HepG2 (cell line): Measurements from ENCODE around the gene GABRB3. TPM values are rescaled to one million over a fixed set of nuclear protein-coding genes. Genes with fewer than 3 reads are reported as not detected.

Source experiments
- ATAC-seq: fragments of 200-7000 bp; cut with Tn5 transposase; 3 replicates; pipeline ENCODE4 v1.9.1; 2020; ENCODE audit warnings: mild to moderate bottlenecking, moderate library complexity
- BruUV-seq: library from RNA; stranded (reverse); fragments of 400-500 nt; replicated peaks from 2 replicates; lab custom pipeline; 2021; lab: Mats Ljungman, UMichigan
- CTCF ChIA-PET: fragments of 300-600 bp; formaldehyde crosslinking; extraction: SDS; loops from one replicate; lab custom pipeline; 2021; ENCODE audit warnings: low total read pairs, inconsistent platforms, low intra/inter-chr PET ratio; lab: Yijun Ruan, JAX
- POLR2A ChIA-PET: fragments of 350-600 bp; sonication (Branson Sonifier 250); formaldehyde crosslinking; loops from one replicate; lab custom pipeline; 2020; ENCODE audit warnings: antibody characterized with exemption, inconsistent platforms; lab: Yijun Ruan, JAX
- DNase-seq: peaks from one replicate; pipeline ENCODE4 v3.0.0-alpha.2; 2015; ENCODE audit warnings: low spot score
- FAIRE-seq: peaks from 3 replicates; lab custom pipeline; 2011; peaks lifted over from hg19 to GRCh38; lab: Jason Lieb, UNC
- H2AFZ ChIP-seq: one replicate; pipeline ENCODE4 v1.6.1; 2011; ENCODE audit warnings: low read length, inconsistent platforms
- H3K27ac ChIP-seq: fragments of 300-600 bp; 3 replicates; pipeline ENCODE4 v1.8.0; 2011; ENCODE audit warnings: mixed run types, mild to moderate bottlenecking, mixed read lengths, low read length, inconsistent platforms; ENCODE audit not compliant: insufficient read depth; ENCODE audit errors: extremely low read length
- H3K27me3 ChIP-seq, 2 experiments: fragments of 200-600 bp in 1 of 2; 2 replicates in 1 of 2; 3 replicates in 1 of 2; pipeline versions ENCODE4 v1.6.0 to v1.8.0; 2011; ENCODE audit warnings: low read length in 2 of 2, mild to moderate bottlenecking in 2 of 2, moderate library complexity in 2 of 2, inconsistent platforms in 1 of 2; ENCODE audit not compliant: insufficient read depth in 2 of 2, control insufficient read depth in 1 of 2
- H3K36me3 ChIP-seq, 2 experiments: fragments of 200-600 bp in 1 of 2; replicated peaks in 1 of 2; 2 replicates in 1 of 2; 3 replicates in 1 of 2; pipeline versions ENCODE4 v1.5.1 to v1.8.0; 2011; ENCODE audit warnings: low read length in 2 of 2, inconsistent platforms in 1 of 2; ENCODE audit not compliant: insufficient read depth in 2 of 2, control insufficient read depth in 1 of 2
- H3K4me1 ChIP-seq: 2 replicates; pipeline ENCODE4 v1.5.1; 2012; ENCODE audit warnings: low read length, inconsistent platforms; ENCODE audit not compliant: insufficient read depth
- H3K4me2 ChIP-seq: 2 replicates; pipeline ENCODE4 v1.6.0; 2011; ENCODE audit warnings: low read depth, low read length, inconsistent platforms
- H3K4me3 ChIP-seq, 3 experiments: fragments of 200-600 bp in 1 of 3; sonication (generic), shearing (Covaris generic) in 1 of 3; replicated peaks in 1 of 3; 2 replicates each; pipeline ENCODE4 v1.5.1; 2011 to 2016; ENCODE audit warnings: low read length in 3 of 3, inconsistent platforms in 2 of 3, low read depth in 2 of 3, mild to moderate bottlenecking in 2 of 3, control low read depth in 1 of 3, mixed read lengths in 1 of 3; ENCODE audit not compliant: insufficient read depth in 1 of 3
- H3K79me2 ChIP-seq: one replicate; pipeline ENCODE4 v1.6.1; 2011; ENCODE audit warnings: low read length, inconsistent platforms; ENCODE audit not compliant: insufficient read depth
- H3K9ac ChIP-seq: 2 replicates; pipeline ENCODE4 v1.6.0; 2011; ENCODE audit warnings: mild to moderate bottlenecking, low read depth, low read length, inconsistent platforms; ENCODE audit not compliant: insufficient read depth
- H3K9me3 ChIP-seq: 2 replicates; pipeline ENCODE4 v1.5.1; 2012; ENCODE audit warnings: mild to moderate bottlenecking, low read length
- H4K20me1 ChIP-seq: 2 replicates; pipeline ENCODE4 v1.6.0; 2011; ENCODE audit warnings: inconsistent platforms, mild to moderate bottlenecking, low read length, moderate library complexity; ENCODE audit not compliant: insufficient read depth
- ARHGAP35 ChIP-seq: sonication (generic); formaldehyde crosslinking; IDR thresholded peaks from 2 replicates; pipeline ENCODE4 v1.9.0; 2022; ENCODE audit warnings: mild to moderate bottlenecking, inconsistent platforms, moderate library complexity, missing genetic modification reagents, borderline replicate concordance
- ATF1 ChIP-seq: IDR thresholded peaks from 2 replicates; pipeline ENCODE4 v1.6.1; 2016; ENCODE audit warnings: mild to moderate bottlenecking, control low read depth
- CHD2 ChIP-seq: IDR thresholded peaks from 2 replicates; pipeline ENCODE4 v1.6.1; 2011; ENCODE audit warnings: low read depth, low read length, improper control_type of control experiment
- SAFB2 ChIP-seq: sonication (generic); formaldehyde crosslinking; IDR thresholded peaks from 2 replicates; pipeline ENCODE4 v1.5.1; 2020; ENCODE audit warnings: missing genetic modification reagents, low read depth, mild to moderate bottlenecking, borderline replicate concordance
- TEAD2 ChIP-seq: sonication (generic); formaldehyde crosslinking; IDR thresholded peaks from 2 replicates; pipeline ENCODE4 v1.9.0; 2021; ENCODE audit warnings: missing genetic modification reagents
- ZNF251 ChIP-seq: sonication (generic); formaldehyde crosslinking; IDR thresholded peaks from 2 replicates; pipeline ENCODE4 v1.9.0; 2021; ENCODE audit warnings: mild to moderate bottlenecking, missing genetic modification reagents
- ZNF446 ChIP-seq: sonication (generic); formaldehyde crosslinking; IDR thresholded peaks from 2 replicates; pipeline ENCODE4 v1.5.0; 2020; ENCODE audit warnings: mild to moderate bottlenecking, missing genetic modification reagents
- ZNF569 ChIP-seq: sonication (generic); formaldehyde crosslinking; IDR thresholded peaks from 2 replicates; pipeline ENCODE4 v1.5.0; 2020; ENCODE audit warnings: mild to moderate bottlenecking, missing genetic modification reagents, moderate library complexity, borderline replicate concordance
- ZNF749 ChIP-seq: sonication (generic); formaldehyde crosslinking; IDR thresholded peaks from 2 replicates; pipeline ENCODE4 v1.8.0; 2022; ENCODE audit warnings: mild to moderate bottlenecking, missing genetic modification reagents, moderate library complexity, borderline replicate concordance
- ZNF776 ChIP-seq: sonication (generic); formaldehyde crosslinking; IDR thresholded peaks from 2 replicates; pipeline ENCODE4 v1.4.0; 2020; ENCODE audit warnings: mild to moderate bottlenecking, missing genetic modification reagents
- WGBS: methylation state at CpG from one replicate; pipeline ENCODE4 v1.1.6; 2017; ENCODE audit warnings: low lambda C conversion rate; 5-methylcytosine and 5-hydroxymethylcytosine counted together
- in situ Hi-C: cut with HindIII; loops from 2 replicates; pipeline ENCODE4 v1.10.0; 2017; ENCODE audit warnings: low pct_unique_long_range_greater_than_20kb; ENCODE audit not compliant: extremely low pct_ligation_motif_present
- intact Hi-C: fragments of 100-400 bp; cut with micrococcal nuclease; formaldehyde crosslinking; loops from one replicate; pipeline ENCODE4 v1.10.0; 2022; ENCODE audit not compliant: unreplicated experiment
- polyA plus RNA-seq, 8 experiments: library from polyadenylated mRNA; depleted of rRNA in 3 of 8; stranded (reverse) in 7 of 8; unstranded in 1 of 8; fragments of >200 nt; fragmentation: Illumina TruSeq in 4 of 8; extraction: Trizol in 4 of 8; gene quantifications; 2 replicates each; pipeline versions ENCODE4 v1.2.1 to v1.2.3, GENCODE V29; 2011 to 2016; ENCODE audit warnings: low read depth in 4 of 8, missing spikeins in 1 of 8, mixed read lengths in 1 of 8; ENCODE audit not compliant: insufficient read depth in 1 of 8
- total RNA-seq, 5 experiments: library from RNA; depleted of rRNA; stranded (reverse); fragments of >200 nt; fragmentation: Illumina TruSeq; extraction: Trizol; gene quantifications; 2 replicates each; pipeline ENCODE4 v1.2.3, GENCODE V29; 2016; ENCODE audit warnings: low read depth in 1 of 5
- TF ChIP-seq, protein P1 (sequence below): IDR thresholded peaks from 2 replicates; pipeline ENCODE4 v1.6.1; 2016
- TF ChIP-seq, protein P2 (sequence below): sonication (generic); formaldehyde crosslinking; IDR thresholded peaks from 2 replicates; pipeline ENCODE4 v1.4.0; 2020; ENCODE audit warnings: missing genetic modification reagents
- TF ChIP-seq, protein P3 (sequence below), 2 experiments: IDR thresholded peaks; 2 replicates each; pipeline ENCODE4 v1.6.1; 2011 to 2012; ENCODE audit warnings: low read length in 2 of 2, borderline replicate concordance in 1 of 2, low read depth in 1 of 2, mild to moderate bottlenecking in 1 of 2, moderate library complexity in 1 of 2

Gene GABRB3
- total and polyA plus RNA-seq, 2 of the 13 experiments (the other 11 are each of a cell fraction or from before 2014, with no cell fraction given): not detected

DNA sequence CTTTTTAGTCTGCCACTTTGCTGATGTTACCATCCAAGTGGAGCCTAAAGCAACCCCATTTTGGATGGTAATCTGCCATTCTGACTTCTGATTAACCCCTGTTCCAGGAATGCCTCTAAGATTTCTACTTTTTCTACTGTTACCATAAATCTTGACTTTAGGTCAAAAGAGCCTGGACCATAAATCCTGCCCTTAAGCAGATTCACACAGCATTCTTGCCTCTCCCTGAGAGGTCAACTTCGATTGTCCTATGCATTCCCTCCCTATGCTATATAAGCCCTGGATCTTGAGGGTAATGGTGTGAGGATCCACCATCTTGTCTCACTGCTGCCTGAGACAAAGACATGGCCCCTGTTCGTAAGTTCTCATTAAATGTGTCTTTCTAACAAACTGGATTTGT, 177.3 kb downstream of the GABRB3 start:
- Histone ChIP-seq H2AFZ (no peak overlapping the region), H3K27ac (no peak overlapping the region), H4K20me1 (no peaks in the 10 kb centered on the region), H3K4me1 (no peaks in the 10 kb centered on the region), H3K9ac (no peak overlapping the region), H3K79me2 (no peaks in the 10 kb centered on the region), H3K4me2 (no peak overlapping the region), H3K4me3 (no peak overlapping the region), H3K9me3 (peaks cover 89% of the 10 kb centered on the region), H3K36me3 (no peaks in the 10 kb centered on the region), H3K27me3 (no peaks in the 10 kb centered on the region)
- POLR2A ChIA-PET: no interaction called here
- in situ Hi-C loops (no loop called here), intact Hi-C loops (no loop called here)
- ATAC-seq (no peak), DNase-seq (no peak), FAIRE-seq (no peak)
- TF ChIP-seq TEAD2 (CRISPR knock-in tag): no peak
- no peak for TF ChIP-seq ZNF569 (CRISPR knock-in tag)
- no peak for TF ChIP-seq ARHGAP35 (CRISPR knock-in tag)
- BruUV-seq: no TSS peak
- WGBS: 0% methylated on average over 2 of the region's 2 CpGs
- CTCF ChIA-PET: no interaction called here

DNA sequence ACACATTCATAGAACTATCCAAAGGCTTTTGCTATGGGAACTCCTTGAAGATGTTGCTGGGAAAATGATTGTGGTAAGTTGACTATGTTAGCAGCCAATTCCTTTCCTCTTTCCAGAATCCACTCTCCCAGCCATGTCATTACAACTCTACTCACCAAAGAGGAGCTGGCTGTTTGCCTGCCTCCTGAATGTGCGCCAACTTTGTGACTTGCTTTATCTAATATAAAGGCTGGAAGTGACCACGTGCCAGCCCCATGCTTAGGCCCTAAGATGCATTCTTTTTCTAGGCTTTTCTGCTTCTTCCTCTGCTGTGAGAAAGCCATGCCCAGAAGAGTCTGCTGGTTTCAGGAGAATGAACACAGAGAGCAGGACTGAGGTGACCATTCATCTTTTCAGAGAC, 182.2 kb downstream of the GABRB3 start:
- in situ Hi-C loops (no loop called here), intact Hi-C loops (no loop called here)
- no TSS peak for BruUV-seq
- no peak for FAIRE-seq
- no peak overlapping the region for H3K4me2 ChIP-seq
- H3K27me3 ChIP-seq: no peaks in the 10 kb centered on the region
- ChIA-PET CTCF (no interaction called here), POLR2A (no interaction called here)
- H3K9me3 ChIP-seq: peaks cover 89% of the 10 kb centered on the region
- H3K36me3 ChIP-seq: no peaks in the 10 kb centered on the region
- no peaks in the 10 kb centered on the region for H4K20me1 ChIP-seq
- H2AFZ ChIP-seq: no peak overlapping the region
- no peak overlapping the region for H3K9ac ChIP-seq
- no peak overlapping the region for H3K27ac ChIP-seq
- WGBS: 16% methylated on average over 2 of the region's 2 CpGs
- H3K4me1 ChIP-seq: no peaks in the 10 kb centered on the region
- no peak for ATAC-seq
- H3K4me3 ChIP-seq: no peak overlapping the region
- H3K79me2 ChIP-seq: no peaks in the 10 kb centered on the region
- no peak for DNase-seq
- TF ChIP-seq ZNF446 (CRISPR knock-in tag): no peak
- no peak for TF ChIP-seq ZNF251 (CRISPR knock-in tag)
- TF ChIP-seq, protein P1, sequence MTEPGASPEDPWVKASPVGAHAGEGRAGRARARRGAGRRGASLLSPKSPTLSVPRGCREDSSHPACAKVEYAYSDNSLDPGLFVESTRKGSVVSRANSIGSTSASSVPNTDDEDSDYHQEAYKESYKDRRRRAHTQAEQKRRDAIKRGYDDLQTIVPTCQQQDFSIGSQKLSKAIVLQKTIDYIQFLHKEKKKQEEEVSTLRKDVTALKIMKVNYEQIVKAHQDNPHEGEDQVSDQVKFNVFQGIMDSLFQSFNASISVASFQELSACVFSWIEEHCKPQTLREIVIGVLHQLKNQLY (CRISPR knock-in tag): no peak
- TF ChIP-seq ARHGAP35 (CRISPR knock-in tag): no peak
- no peak for TF ChIP-seq CHD2
- no peak for TF ChIP-seq SAFB2 (CRISPR knock-in tag)
- TF ChIP-seq, protein P2, sequence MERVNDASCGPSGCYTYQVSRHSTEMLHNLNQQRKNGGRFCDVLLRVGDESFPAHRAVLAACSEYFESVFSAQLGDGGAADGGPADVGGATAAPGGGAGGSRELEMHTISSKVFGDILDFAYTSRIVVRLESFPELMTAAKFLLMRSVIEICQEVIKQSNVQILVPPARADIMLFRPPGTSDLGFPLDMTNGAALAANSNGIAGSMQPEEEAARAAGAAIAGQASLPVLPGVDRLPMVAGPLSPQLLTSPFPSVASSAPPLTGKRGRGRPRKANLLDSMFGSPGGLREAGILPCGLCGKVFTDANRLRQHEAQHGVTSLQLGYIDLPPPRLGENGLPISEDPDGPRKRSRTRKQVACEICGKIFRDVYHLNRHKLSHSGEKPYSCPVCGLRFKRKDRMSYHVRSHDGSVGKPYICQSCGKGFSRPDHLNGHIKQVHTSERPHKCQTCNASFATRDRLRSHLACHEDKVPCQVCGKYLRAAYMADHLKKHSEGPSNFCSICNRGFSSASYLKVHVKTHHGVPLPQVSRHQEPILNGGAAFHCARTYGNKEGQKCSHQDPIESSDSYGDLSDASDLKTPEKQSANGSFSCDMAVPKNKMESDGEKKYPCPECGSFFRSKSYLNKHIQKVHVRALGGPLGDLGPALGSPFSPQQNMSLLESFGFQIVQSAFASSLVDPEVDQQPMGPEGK (CRISPR knock-in tag): no peak
- TF ChIP-seq ATF1 (CRISPR knock-in tag): no peak
- TF ChIP-seq, protein P3, sequence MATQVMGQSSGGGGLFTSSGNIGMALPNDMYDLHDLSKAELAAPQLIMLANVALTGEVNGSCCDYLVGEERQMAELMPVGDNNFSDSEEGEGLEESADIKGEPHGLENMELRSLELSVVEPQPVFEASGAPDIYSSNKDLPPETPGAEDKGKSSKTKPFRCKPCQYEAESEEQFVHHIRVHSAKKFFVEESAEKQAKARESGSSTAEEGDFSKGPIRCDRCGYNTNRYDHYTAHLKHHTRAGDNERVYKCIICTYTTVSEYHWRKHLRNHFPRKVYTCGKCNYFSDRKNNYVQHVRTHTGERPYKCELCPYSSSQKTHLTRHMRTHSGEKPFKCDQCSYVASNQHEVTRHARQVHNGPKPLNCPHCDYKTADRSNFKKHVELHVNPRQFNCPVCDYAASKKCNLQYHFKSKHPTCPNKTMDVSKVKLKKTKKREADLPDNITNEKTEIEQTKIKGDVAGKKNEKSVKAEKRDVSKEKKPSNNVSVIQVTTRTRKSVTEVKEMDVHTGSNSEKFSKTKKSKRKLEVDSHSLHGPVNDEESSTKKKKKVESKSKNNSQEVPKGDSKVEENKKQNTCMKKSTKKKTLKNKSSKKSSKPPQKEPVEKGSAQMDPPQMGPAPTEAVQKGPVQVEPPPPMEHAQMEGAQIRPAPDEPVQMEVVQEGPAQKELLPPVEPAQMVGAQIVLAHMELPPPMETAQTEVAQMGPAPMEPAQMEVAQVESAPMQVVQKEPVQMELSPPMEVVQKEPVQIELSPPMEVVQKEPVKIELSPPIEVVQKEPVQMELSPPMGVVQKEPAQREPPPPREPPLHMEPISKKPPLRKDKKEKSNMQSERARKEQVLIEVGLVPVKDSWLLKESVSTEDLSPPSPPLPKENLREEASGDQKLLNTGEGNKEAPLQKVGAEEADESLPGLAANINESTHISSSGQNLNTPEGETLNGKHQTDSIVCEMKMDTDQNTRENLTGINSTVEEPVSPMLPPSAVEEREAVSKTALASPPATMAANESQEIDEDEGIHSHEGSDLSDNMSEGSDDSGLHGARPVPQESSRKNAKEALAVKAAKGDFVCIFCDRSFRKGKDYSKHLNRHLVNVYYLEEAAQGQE (IDR thresholded peaks at IDR 0.05; ENCODE audit: borderline replicate concordance in 1 of 2, low read depth in 1 of 2, low read length in 2 of 2): no peak
- no peak for TF ChIP-seq ZNF749
- TF ChIP-seq ZNF776 (CRISPR knock-in tag): no peak
